ENCODE data around the gene CHST13.

GRCh38 chr3:126477061-126477380, 46.9 kb upstream of the CHST13 start:
- TF ChIP-seq CTCF (conservative IDR thresholded peaks at IDR 0.05; ENCODE audit: low read depth, low read length) = no peak
- TF ChIP-seq, protein P1, sequence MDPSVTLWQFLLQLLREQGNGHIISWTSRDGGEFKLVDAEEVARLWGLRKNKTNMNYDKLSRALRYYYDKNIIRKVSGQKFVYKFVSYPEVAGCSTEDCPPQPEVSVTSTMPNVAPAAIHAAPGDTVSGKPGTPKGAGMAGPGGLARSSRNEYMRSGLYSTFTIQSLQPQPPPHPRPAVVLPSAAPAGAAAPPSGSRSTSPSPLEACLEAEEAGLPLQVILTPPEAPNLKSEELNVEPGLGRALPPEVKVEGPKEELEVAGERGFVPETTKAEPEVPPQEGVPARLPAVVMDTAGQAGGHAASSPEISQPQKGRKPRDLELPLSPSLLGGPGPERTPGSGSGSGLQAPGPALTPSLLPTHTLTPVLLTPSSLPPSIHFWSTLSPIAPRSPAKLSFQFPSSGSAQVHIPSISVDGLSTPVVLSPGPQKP (IDR thresholded peaks at IDR 0.05; ENCODE audit: borderline replicate concordance, low read depth, low read length) = no peak
- TF ChIP-seq POLR2A (IDR thresholded peaks at IDR 0.05; ENCODE audit: low read depth, low read length) = no peak
- TF ChIP-seq RAD21 (IDR thresholded peaks at IDR 0.05; ENCODE audit: low read length) = no peak
- TF ChIP-seq CEBPB (IDR thresholded peaks at IDR 0.05; ENCODE audit: low read depth, low read length) = no peak
- no peak for TF ChIP-seq FOS (IDR thresholded peaks at IDR 0.05; ENCODE audit: low read depth, low read length)
- no peak for TF ChIP-seq BHLHE40 (IDR thresholded peaks at IDR 0.05; ENCODE audit: low read depth, low read length)
- TF ChIP-seq MXI1 (IDR thresholded peaks at IDR 0.05; ENCODE audit: borderline replicate concordance, low read depth, low read length) = no peak
- TF ChIP-seq MAZ (IDR thresholded peaks at IDR 0.05; ENCODE audit: borderline replicate concordance, low read depth, low read length) = no peak
- TF ChIP-seq MAFK (IDR thresholded peaks at IDR 0.05; ENCODE audit: low read depth, low read length) = no peak
- TF ChIP-seq RFX5 (IDR thresholded peaks at IDR 0.05; ENCODE audit: low read depth, low read length) = no peak
- TF ChIP-seq RCOR1 (IDR thresholded peaks at IDR 0.05; ENCODE audit: insufficient replicate concordance, low read length) = no peak
- TF ChIP-seq SMC3 (IDR thresholded peaks at IDR 0.05; ENCODE audit: low read depth, low read length) = no peak
